HepG2 (cell line): Measurements from ENCODE around the gene PLB1. TPM values are rescaled to one million over a fixed set of nuclear protein-coding genes. Genes with fewer than 3 reads are reported as not detected.

ENCODE experiments used
- ATAC-seq: fragments of 200-7000 bp; cut with Tn5 transposase; 3 replicates; pipeline ENCODE4 v1.9.1; 2020; ENCODE audit warnings: mild to moderate bottlenecking, moderate library complexity
- BruUV-seq: library from RNA; stranded (reverse); fragments of 400-500 nt; replicated peaks from 2 replicates; lab custom pipeline; 2021; lab: Mats Ljungman, UMichigan
- CTCF ChIA-PET: fragments of 300-600 bp; formaldehyde crosslinking; extraction: SDS; loops from one replicate; lab custom pipeline; 2021; ENCODE audit warnings: low total read pairs, inconsistent platforms, low intra/inter-chr PET ratio; lab: Yijun Ruan, JAX
- POLR2A ChIA-PET: fragments of 350-600 bp; sonication (Branson Sonifier 250); formaldehyde crosslinking; loops from one replicate; lab custom pipeline; 2020; ENCODE audit warnings: antibody characterized with exemption, inconsistent platforms; lab: Yijun Ruan, JAX
- DNase-seq: peaks from one replicate; pipeline ENCODE4 v3.0.0-alpha.2; 2015; ENCODE audit warnings: low spot score
- FAIRE-seq: peaks from 3 replicates; lab custom pipeline; 2011; peaks lifted over from hg19 to GRCh38; lab: Jason Lieb, UNC
- H2AFZ ChIP-seq: one replicate; pipeline ENCODE4 v1.6.1; 2011; ENCODE audit warnings: low read length, inconsistent platforms
- H3K27ac ChIP-seq: fragments of 300-600 bp; 3 replicates; pipeline ENCODE4 v1.8.0; 2011; ENCODE audit warnings: mixed run types, mild to moderate bottlenecking, mixed read lengths, low read length, inconsistent platforms; ENCODE audit not compliant: insufficient read depth; ENCODE audit errors: extremely low read length
- H3K27me3 ChIP-seq, 2 experiments: fragments of 200-600 bp in 1 of 2; 2 replicates in 1 of 2; 3 replicates in 1 of 2; pipeline versions ENCODE4 v1.6.0 to v1.8.0; 2011; ENCODE audit warnings: low read length in 2 of 2, mild to moderate bottlenecking in 2 of 2, moderate library complexity in 2 of 2, inconsistent platforms in 1 of 2; ENCODE audit not compliant: insufficient read depth in 2 of 2, control insufficient read depth in 1 of 2
- H3K36me3 ChIP-seq, 2 experiments: fragments of 200-600 bp in 1 of 2; replicated peaks in 1 of 2; 2 replicates in 1 of 2; 3 replicates in 1 of 2; pipeline versions ENCODE4 v1.5.1 to v1.8.0; 2011; ENCODE audit warnings: low read length in 2 of 2, inconsistent platforms in 1 of 2; ENCODE audit not compliant: insufficient read depth in 2 of 2, control insufficient read depth in 1 of 2
- H3K4me1 ChIP-seq: 2 replicates; pipeline ENCODE4 v1.5.1; 2012; ENCODE audit warnings: low read length, inconsistent platforms; ENCODE audit not compliant: insufficient read depth
- H3K4me2 ChIP-seq: 2 replicates; pipeline ENCODE4 v1.6.0; 2011; ENCODE audit warnings: low read depth, low read length, inconsistent platforms
- H3K4me3 ChIP-seq, 3 experiments: fragments of 200-600 bp in 1 of 3; sonication (generic), shearing (Covaris generic) in 1 of 3; replicated peaks in 1 of 3; 2 replicates each; pipeline ENCODE4 v1.5.1; 2011 to 2016; ENCODE audit warnings: low read length in 3 of 3, inconsistent platforms in 2 of 3, low read depth in 2 of 3, mild to moderate bottlenecking in 2 of 3, control low read depth in 1 of 3, mixed read lengths in 1 of 3; ENCODE audit not compliant: insufficient read depth in 1 of 3
- H3K79me2 ChIP-seq: one replicate; pipeline ENCODE4 v1.6.1; 2011; ENCODE audit warnings: low read length, inconsistent platforms; ENCODE audit not compliant: insufficient read depth
- H3K9ac ChIP-seq: 2 replicates; pipeline ENCODE4 v1.6.0; 2011; ENCODE audit warnings: mild to moderate bottlenecking, low read depth, low read length, inconsistent platforms; ENCODE audit not compliant: insufficient read depth
- H3K9me3 ChIP-seq: 2 replicates; pipeline ENCODE4 v1.5.1; 2012; ENCODE audit warnings: mild to moderate bottlenecking, low read length
- H4K20me1 ChIP-seq: 2 replicates; pipeline ENCODE4 v1.6.0; 2011; ENCODE audit warnings: inconsistent platforms, mild to moderate bottlenecking, low read length, moderate library complexity; ENCODE audit not compliant: insufficient read depth
- ATF2 ChIP-seq: sonication (generic); formaldehyde crosslinking; IDR thresholded peaks from 2 replicates; pipeline ENCODE4 v1.4.0; 2020; ENCODE audit warnings: missing genetic modification reagents
- BHLHE40 ChIP-seq: IDR thresholded peaks from 2 replicates; pipeline ENCODE4 v1.6.1; 2011; ENCODE audit warnings: low read length, improper control_type of control experiment
- CBX5 ChIP-seq: sonication (generic); formaldehyde crosslinking; IDR thresholded peaks from 2 replicates; pipeline ENCODE4 v1.4.0; 2020; ENCODE audit warnings: missing genetic modification reagents, borderline replicate concordance
- E2F1 ChIP-seq: sonication (generic); formaldehyde crosslinking; IDR thresholded peaks from 2 replicates; pipeline ENCODE4 v1.5.0; 2020; ENCODE audit warnings: missing genetic modification reagents
- KAT8 ChIP-seq: IDR thresholded peaks from 2 replicates; pipeline ENCODE4 v1.6.1; 2016; ENCODE audit warnings: missing genetic modification reagents, missing compliant biosample characterization
- MED8 ChIP-seq: sonication (generic); formaldehyde crosslinking; IDR thresholded peaks from 2 replicates; pipeline ENCODE4 v1.8.1; 2023; ENCODE audit warnings: mild to moderate bottlenecking, missing genetic modification reagents; ENCODE audit not compliant: insufficient replicate concordance
- MEIS1 ChIP-seq: sonication (generic); formaldehyde crosslinking; IDR thresholded peaks from 2 replicates; pipeline ENCODE4 v1.9.0; 2021; ENCODE audit warnings: mild to moderate bottlenecking, missing genetic modification reagents, moderate library complexity, borderline replicate concordance
- MYC ChIP-seq: sonication (generic); formaldehyde crosslinking; IDR thresholded peaks from 2 replicates; pipeline ENCODE4 v1.9.0; 2021; ENCODE audit warnings: missing genetic modification reagents, borderline replicate concordance
- NFE2L2 ChIP-seq: fragments of 150-350 bp; IDR thresholded peaks from 2 replicates; pipeline ENCODE4 v1.6.1; 2014; ENCODE audit warnings: low read length
- RAD51 ChIP-seq: fragments of 450-650 bp; IDR thresholded peaks from 2 replicates; pipeline ENCODE4 v1.6.1; 2016; ENCODE audit warnings: borderline replicate concordance
- RARA ChIP-seq: IDR thresholded peaks from 2 replicates; pipeline ENCODE4 v1.6.1; 2016; ENCODE audit warnings: missing genetic modification reagents, missing compliant biosample characterization
- SNRNP70 ChIP-seq: fragments of 200-400 bp; formaldehyde crosslinking; IDR thresholded peaks from 2 replicates; pipeline ENCODE4 v1.6.1; 2017; ENCODE audit warnings: mild to moderate bottlenecking, low read depth, low read length, moderate library complexity
- THAP8 ChIP-seq: sonication (generic); formaldehyde crosslinking; IDR thresholded peaks from 2 replicates; pipeline ENCODE4 v1.5.1; 2020; ENCODE audit warnings: missing genetic modification reagents, mild to moderate bottlenecking, borderline replicate concordance
- TOPORS ChIP-seq: sonication (generic); formaldehyde crosslinking; IDR thresholded peaks from 2 replicates; pipeline ENCODE4 v1.8.0; 2023; ENCODE audit warnings: mild to moderate bottlenecking, missing genetic modification reagents
- ZFP90 ChIP-seq: sonication (generic); formaldehyde crosslinking; IDR thresholded peaks from 2 replicates; pipeline ENCODE4 v1.8.0; 2022; ENCODE audit warnings: missing genetic modification reagents, mild to moderate bottlenecking, inconsistent platforms, borderline replicate concordance
- ZNF121 ChIP-seq: sonication (generic); formaldehyde crosslinking; IDR thresholded peaks from 2 replicates; pipeline ENCODE4 v1.5.0; 2020; ENCODE audit warnings: mild to moderate bottlenecking, missing genetic modification reagents
- ZNF160 ChIP-seq: sonication (generic); formaldehyde crosslinking; IDR thresholded peaks from 2 replicates; pipeline ENCODE4 v1.8.0; 2022; ENCODE audit warnings: mild to moderate bottlenecking, inconsistent platforms, missing genetic modification reagents
- ZNF274 ChIP-seq: sonication (generic); formaldehyde crosslinking; IDR thresholded peaks from 2 replicates; pipeline ENCODE4 v1.5.1; 2020; ENCODE audit warnings: mild to moderate bottlenecking, missing genetic modification reagents
- WGBS: methylation state at CpG from one replicate; pipeline ENCODE4 v1.1.6; 2017; ENCODE audit warnings: low lambda C conversion rate; 5-methylcytosine and 5-hydroxymethylcytosine counted together
- in situ Hi-C: cut with HindIII; loops from 2 replicates; pipeline ENCODE4 v1.10.0; 2017; ENCODE audit warnings: low pct_unique_long_range_greater_than_20kb; ENCODE audit not compliant: extremely low pct_ligation_motif_present
- intact Hi-C: fragments of 100-400 bp; cut with micrococcal nuclease; formaldehyde crosslinking; loops from one replicate; pipeline ENCODE4 v1.10.0; 2022; ENCODE audit not compliant: unreplicated experiment
- polyA plus RNA-seq, 8 experiments: library from polyadenylated mRNA; depleted of rRNA in 3 of 8; stranded (reverse) in 7 of 8; unstranded in 1 of 8; fragments of >200 nt; fragmentation: Illumina TruSeq in 4 of 8; extraction: Trizol in 4 of 8; gene quantifications; 2 replicates each; pipeline versions ENCODE4 v1.2.1 to v1.2.3, GENCODE V29; 2011 to 2016; ENCODE audit warnings: low read depth in 4 of 8, missing spikeins in 1 of 8, mixed read lengths in 1 of 8; ENCODE audit not compliant: insufficient read depth in 1 of 8
- total RNA-seq, 5 experiments: library from RNA; depleted of rRNA; stranded (reverse); fragments of >200 nt; fragmentation: Illumina TruSeq; extraction: Trizol; gene quantifications; 2 replicates each; pipeline ENCODE4 v1.2.3, GENCODE V29; 2016; ENCODE audit warnings: low read depth in 1 of 5

Gene PLB1
- total and polyA plus RNA-seq, 2 of the 13 experiments (the other 11 are each of a cell fraction or from before 2014, with no cell fraction given): 0.20 to 1.8 TPM

GRCh38 chr2:28563869-28564268 is 68.0 kb downstream of the PLB1 start:
- H4K20me1 ChIP-seq: no peaks in the 10 kb centered on the region
- no peak overlapping the region for H3K4me3 ChIP-seq
- DNase-seq (no peak), FAIRE-seq (no peak), ATAC-seq (no peak)
- peaks cover 0 to 28% of the 10 kb centered on the region in 2 experiments; a peak in 4 of 5 replicates for H3K27me3 ChIP-seq
- in situ Hi-C loops: no loop called here
- H3K27ac ChIP-seq: no peak overlapping the region
- intact Hi-C loops: loop anchor here (10.0 kb wide), 1 partner anchor 859 kb away; no protein-coding TSS in a partner anchor
- TF ChIP-seq RARA (CRISPR knock-in tag) (no peak), ZNF121 (CRISPR knock-in tag) (0 out of 2 replicates have a peak, but pooled peaks have one; percentile 17), E2F1 (CRISPR knock-in tag) (no peak), KAT8 (CRISPR knock-in tag) (no peak)
- no peak overlapping the region for H2AFZ ChIP-seq
- H3K9ac ChIP-seq: no peak overlapping the region
- BruUV-seq: no TSS peak
- WGBS: 0% methylated on average over 1 of the region's 1 CpG
- no peaks in the 10 kb centered on the region for H3K9me3 ChIP-seq
- H3K36me3 ChIP-seq: no peaks in the 10 kb centered on the region
- CTCF ChIA-PET: no interaction called here
- POLR2A ChIA-PET: no interaction called here
- peaks cover 7% of the 10 kb centered on the region for H3K4me1 ChIP-seq
- no peak overlapping the region for H3K4me2 ChIP-seq
- no peaks in the 10 kb centered on the region for H3K79me2 ChIP-seq

GRCh38 chr2:28564346-28564745 is 68.5 kb downstream of the PLB1 start:
- H3K9me3 ChIP-seq: no peaks in the 10 kb centered on the region
- H2AFZ ChIP-seq: no peak overlapping the region
- DNase-seq (no peak), FAIRE-seq (no peak), ATAC-seq (no peak)
- no peaks in the 10 kb centered on the region for H4K20me1 ChIP-seq
- peaks cover 7% of the 10 kb centered on the region for H3K4me1 ChIP-seq
- no peak overlapping the region for H3K4me2 ChIP-seq
- no peaks in the 10 kb centered on the region for H3K79me2 ChIP-seq
- intact Hi-C loops: loop anchor here (10.0 kb wide), 1 partner anchor 860 kb away; no protein-coding TSS in a partner anchor
- in situ Hi-C loops: no loop called here
- H3K4me3 ChIP-seq: no peak overlapping the region
- H3K27me3 ChIP-seq: peaks cover 0 to 28% of the 10 kb centered on the region in 2 experiments; a peak in 4 of 5 replicates
- CTCF ChIA-PET: no interaction called here
- no peaks in the 10 kb centered on the region for H3K36me3 ChIP-seq
- H3K27ac ChIP-seq: no peak overlapping the region
- no peak overlapping the region for H3K9ac ChIP-seq
- BruUV-seq: no TSS peak
- WGBS: 47% methylated on average over 4 of the region's 4 CpGs
- POLR2A ChIA-PET: no interaction called here
- no peak for TF ChIP-seq MED8 (CRISPR knock-in tag)
- no peak for TF ChIP-seq TOPORS (CRISPR knock-in tag)
- no peak for TF ChIP-seq MEIS1 (CRISPR knock-in tag)
- no peak for TF ChIP-seq ATF2 (CRISPR knock-in tag)
- TF ChIP-seq ZNF274 (CRISPR knock-in tag): no peak
- no peak for TF ChIP-seq MYC (CRISPR knock-in tag)
- no peak for TF ChIP-seq NFE2L2
- no peak for TF ChIP-seq RAD51
- TF ChIP-seq SNRNP70: no peak
- TF ChIP-seq THAP8 (CRISPR knock-in tag): no peak
- no peak for TF ChIP-seq ZNF160 (CRISPR knock-in tag)
- no peak for TF ChIP-seq ZFP90
- TF ChIP-seq BHLHE40: no peak
- TF ChIP-seq CBX5 (CRISPR knock-in tag): no peak
